ENCODE measurements around the gene UTS2B.
"Not testable (repeated sequence)": the region's sequence is repeated elsewhere in the genome, so short reads cannot be mapped to it uniquely, and the experiment has no call there.

Gene UTS2B

DNA sequence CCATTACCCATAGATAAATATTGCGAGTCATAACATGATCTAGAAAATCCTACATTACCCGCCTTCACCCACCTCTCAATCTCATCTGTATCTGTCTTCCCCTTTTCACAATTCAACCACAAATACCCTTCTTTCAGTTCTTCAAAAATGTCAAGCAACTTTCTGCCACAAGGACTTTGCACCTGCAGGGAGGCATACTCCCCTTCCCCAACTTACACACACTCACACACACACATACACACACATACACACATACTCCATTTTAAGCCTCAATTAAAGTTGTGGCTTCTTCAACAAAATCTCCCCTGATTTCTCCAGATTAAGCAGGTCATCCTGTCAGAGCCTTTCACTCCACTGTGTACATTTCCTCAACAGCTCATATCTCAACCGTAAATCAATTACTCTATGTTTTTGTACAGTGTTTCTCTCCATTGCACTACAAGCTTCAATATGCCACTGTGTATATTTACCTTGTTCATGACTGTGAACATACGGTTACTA is 34.2 kb downstream of the UTS2B start:
- Mint-ChIP-seq H3K27me3 (ENCODE audit: low read depth) (no peaks in the 10 kb centered on the region), H3K4me1 (ENCODE audit: low read depth) (no peaks in the 10 kb centered on the region), H3K4me3 (no peak overlapping the region), H3K9me3 (no peaks in the 10 kb centered on the region), H3K27ac (no peak overlapping the region), H3K36me3 (ENCODE audit: low read depth) (no peaks in the 10 kb centered on the region)
- DNase-seq (ENCODE audit: low spot score) = no peak

DNA sequence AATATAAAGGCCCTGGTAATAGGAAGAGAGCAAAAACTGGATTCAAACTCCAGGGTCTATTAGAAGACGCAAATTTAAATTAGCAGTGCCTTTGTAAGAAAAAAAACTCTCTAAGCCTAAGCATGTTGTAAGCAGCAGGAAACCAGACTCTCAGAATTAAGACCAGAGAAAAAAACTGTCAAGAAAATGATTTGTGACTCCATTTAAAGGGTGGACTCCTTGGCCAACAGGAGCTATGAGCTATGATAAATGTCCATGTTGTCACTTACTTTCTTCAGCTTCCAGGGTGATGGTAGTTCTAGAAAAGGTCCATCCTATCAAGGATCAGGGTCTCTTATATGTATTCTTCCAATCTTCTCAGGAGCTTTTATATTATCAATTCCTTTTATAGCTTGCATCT is 36.0 kb downstream of the UTS2B start:
- Mint-ChIP-seq H3K36me3 (ENCODE audit: low read depth) (no peaks in the 10 kb centered on the region), H3K4me3 (no peak overlapping the region), H3K4me1 (ENCODE audit: low read depth) (peaks cover 9% of the 10 kb centered on the region), H3K9me3 (no peaks in the 10 kb centered on the region), H3K27ac (no peak overlapping the region), H3K27me3 (ENCODE audit: low read depth) (no peaks in the 10 kb centered on the region)
- no peak for DNase-seq (ENCODE audit: low spot score)

DNA sequence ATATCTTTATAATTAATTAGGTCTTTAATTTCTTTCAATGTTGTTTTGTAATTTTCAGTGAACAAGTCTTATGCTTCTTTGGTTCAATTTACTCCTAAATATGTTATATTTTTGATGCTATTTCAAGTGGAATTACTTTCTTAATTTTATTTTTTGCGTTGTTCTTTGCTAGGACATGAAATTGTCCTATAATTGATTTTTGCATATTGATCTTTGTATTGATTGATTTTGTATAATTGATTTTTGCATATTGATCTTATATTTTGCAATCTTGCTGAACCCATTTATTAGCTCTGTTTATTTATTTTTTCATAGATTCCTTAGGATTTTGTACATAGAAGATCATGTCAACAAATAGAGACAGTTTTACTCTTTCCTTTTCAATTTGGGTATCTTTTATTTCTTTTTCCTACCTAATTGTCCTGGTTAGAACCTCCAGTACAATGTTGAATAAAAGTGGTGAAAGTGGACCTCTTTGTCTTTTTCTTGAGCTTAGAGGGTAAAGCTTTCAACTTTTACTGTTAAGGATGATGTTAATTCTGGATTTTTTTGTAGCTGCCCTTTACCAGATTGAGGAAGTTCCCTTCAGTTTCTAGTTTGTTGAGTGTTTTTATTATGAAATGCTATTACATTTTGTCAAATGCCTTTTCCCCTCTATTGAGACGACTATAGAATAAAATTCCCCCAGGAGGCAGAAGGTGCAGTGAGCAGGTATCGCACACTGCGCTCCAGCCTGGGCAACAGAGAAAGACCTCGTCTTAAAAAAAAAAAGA is 37.9 kb downstream of the UTS2B start:
- H3K27me3 Mint-ChIP-seq (ENCODE audit: low read depth) = no peaks in the 10 kb centered on the region
- peaks cover 9% of the 10 kb centered on the region for H3K4me1 Mint-ChIP-seq (ENCODE audit: low read depth)
- no peak overlapping the region for H3K27ac Mint-ChIP-seq
- no peak overlapping the region for H3K4me3 Mint-ChIP-seq
- no peaks in the 10 kb centered on the region for H3K36me3 Mint-ChIP-seq (ENCODE audit: low read depth)
- DNase-seq (ENCODE audit: low spot score) = no peak
- H3K9me3 Mint-ChIP-seq = no peaks in the 10 kb centered on the region

DNA sequence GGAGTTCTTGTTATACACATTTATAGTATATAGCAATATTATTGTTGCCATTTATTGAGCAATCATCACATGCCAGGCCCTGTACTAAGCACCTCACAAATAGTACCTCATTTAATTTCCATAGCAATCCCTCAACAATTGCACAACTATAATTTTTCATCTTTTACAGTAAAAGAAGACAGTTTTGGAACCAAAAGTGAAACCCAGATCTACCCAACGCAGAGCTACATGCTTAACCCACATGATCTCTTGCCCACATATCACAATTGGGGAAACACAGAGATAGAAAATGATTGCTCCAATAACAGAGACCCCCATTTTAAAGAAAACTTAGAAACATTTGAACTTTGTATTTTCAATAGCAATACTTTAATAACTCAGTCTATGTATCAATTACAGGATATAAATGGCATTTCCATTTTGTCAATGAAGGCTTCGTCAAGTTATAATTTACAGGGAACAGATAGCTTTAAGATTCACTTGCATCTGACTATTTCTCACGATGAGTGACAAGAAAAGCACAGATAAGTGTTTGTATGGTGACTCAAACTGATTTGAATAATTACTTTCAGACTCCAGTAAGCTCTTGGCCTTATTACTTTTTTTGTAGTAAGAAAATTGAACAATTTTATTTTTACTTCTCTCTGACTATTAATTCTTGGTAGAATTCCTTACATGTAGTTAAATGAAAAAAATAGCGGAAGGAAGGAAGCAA is 39.9 kb downstream of the UTS2B start:
- no peaks in the 10 kb centered on the region for H3K9me3 Mint-ChIP-seq
- DNase-seq (ENCODE audit: low spot score) = no peak
- no peaks in the 10 kb centered on the region for H3K36me3 Mint-ChIP-seq (ENCODE audit: low read depth)
- peak overlapping the region; percentile 24 for H3K27ac Mint-ChIP-seq
- H3K4me3 Mint-ChIP-seq = peak overlapping the region; percentile 33
- no peaks in the 10 kb centered on the region for H3K27me3 Mint-ChIP-seq (ENCODE audit: low read depth)
- H3K4me1 Mint-ChIP-seq (ENCODE audit: low read depth) = peaks cover 9% of the 10 kb centered on the region

DNA sequence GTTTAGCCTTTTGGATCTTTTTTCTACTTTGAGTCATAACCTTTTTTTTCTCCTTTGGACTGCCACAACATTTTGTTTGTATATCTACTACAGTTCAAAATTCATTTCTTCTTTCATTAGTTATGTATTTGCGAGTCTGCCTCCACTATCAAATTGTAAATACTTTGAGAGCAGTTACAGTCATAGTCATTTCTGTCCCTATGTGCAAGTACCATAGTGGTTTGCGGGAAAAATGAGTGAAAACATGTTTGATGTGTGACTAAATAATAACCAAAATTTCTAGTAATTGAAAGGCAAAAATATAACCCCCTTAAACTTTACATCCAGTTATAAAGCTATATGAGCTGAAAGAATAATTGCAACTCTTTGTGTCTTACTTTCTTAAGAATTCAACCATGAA is 46.9 kb downstream of the UTS2B start:
- Mint-ChIP-seq H3K36me3 (ENCODE audit: low read depth) (no peaks in the 10 kb centered on the region), H3K4me1 (ENCODE audit: low read depth) (no peaks in the 10 kb centered on the region), H3K27me3 (ENCODE audit: low read depth) (no peaks in the 10 kb centered on the region), H3K4me3 (no peak overlapping the region), H3K9me3 (peaks cover 4% of the 10 kb centered on the region), H3K27ac (no peak overlapping the region)
- no peak for DNase-seq (ENCODE audit: low spot score)

DNA sequence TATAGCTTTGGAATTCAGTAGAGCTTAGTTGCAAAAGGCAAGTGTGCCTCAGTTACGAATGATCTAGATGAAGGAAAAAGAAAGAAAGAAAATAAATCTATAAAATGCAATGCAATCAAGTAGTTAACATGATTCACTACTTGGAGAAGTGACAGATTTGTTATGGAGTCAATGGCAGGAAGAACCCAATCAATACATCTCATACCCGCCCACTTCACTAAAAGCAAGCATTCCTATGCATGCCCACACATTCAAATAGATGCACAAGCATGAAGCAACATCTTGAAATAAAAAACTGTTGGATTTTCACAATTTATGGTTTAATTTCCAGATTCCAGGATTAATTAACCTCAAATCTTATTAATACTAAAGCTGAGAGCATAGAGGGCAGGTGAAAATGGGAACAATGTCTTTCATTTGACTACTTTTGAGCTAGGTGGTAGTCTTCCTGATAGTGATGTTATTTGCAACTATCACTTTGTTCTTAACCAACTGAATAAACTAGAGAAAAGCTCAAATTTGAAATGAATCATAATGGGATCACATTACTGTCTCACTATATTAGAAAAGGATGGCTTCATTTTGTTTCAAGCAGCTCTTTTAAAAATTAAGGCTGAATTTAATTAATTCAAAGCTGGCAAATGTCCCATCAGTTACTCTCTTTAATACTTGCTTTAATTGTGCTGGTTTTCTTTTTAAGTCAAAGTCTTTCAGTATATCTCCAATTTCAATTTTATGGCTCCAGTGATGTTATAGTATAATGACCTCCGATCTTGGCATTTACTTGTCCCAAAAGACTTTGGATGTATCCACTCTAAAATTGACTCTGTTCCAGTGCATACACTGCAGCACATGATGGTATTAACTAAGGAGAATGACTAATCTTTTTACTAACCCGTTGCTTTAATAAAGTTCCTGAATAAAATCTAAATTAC is 47.8 kb downstream of the UTS2B start:
- no peak overlapping the region for H3K4me3 Mint-ChIP-seq
- no peaks in the 10 kb centered on the region for H3K27me3 Mint-ChIP-seq (ENCODE audit: low read depth)
- H3K9me3 Mint-ChIP-seq = peaks cover 4% of the 10 kb centered on the region
- DNase-seq (ENCODE audit: low spot score) = no peak
- H3K27ac Mint-ChIP-seq = no peak overlapping the region
- no peaks in the 10 kb centered on the region for H3K36me3 Mint-ChIP-seq (ENCODE audit: low read depth)
- H3K4me1 Mint-ChIP-seq (ENCODE audit: low read depth) = no peaks in the 10 kb centered on the region

DNA sequence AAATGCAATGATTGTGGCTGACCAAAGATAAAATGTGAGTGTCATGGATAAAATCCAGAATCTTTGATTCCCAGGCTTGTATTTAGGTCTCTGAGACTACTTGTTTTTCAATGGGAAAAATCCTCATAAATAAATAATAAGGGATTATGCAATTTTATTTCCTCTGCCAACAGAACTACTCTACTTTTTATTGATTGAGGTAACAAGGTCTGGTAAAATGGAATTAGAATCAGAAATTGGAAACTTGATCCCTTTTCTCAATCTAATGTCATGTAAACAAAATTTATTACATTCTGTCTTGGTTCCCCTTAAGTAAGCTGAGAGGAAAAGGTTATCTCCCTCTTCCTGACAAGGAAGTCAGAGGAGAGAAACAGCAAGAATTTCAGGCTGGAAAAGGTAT is 49.4 kb downstream of the UTS2B start:
- no peaks in the 10 kb centered on the region for H3K4me1 Mint-ChIP-seq (ENCODE audit: low read depth)
- no peaks in the 10 kb centered on the region for H3K36me3 Mint-ChIP-seq (ENCODE audit: low read depth)
- H3K27me3 Mint-ChIP-seq (ENCODE audit: low read depth) = no peaks in the 10 kb centered on the region
- H3K4me3 Mint-ChIP-seq = no peak overlapping the region
- H3K27ac Mint-ChIP-seq = no peak overlapping the region
- no peak for DNase-seq (ENCODE audit: low spot score)
- peaks cover 4% of the 10 kb centered on the region for H3K9me3 Mint-ChIP-seq

DNA sequence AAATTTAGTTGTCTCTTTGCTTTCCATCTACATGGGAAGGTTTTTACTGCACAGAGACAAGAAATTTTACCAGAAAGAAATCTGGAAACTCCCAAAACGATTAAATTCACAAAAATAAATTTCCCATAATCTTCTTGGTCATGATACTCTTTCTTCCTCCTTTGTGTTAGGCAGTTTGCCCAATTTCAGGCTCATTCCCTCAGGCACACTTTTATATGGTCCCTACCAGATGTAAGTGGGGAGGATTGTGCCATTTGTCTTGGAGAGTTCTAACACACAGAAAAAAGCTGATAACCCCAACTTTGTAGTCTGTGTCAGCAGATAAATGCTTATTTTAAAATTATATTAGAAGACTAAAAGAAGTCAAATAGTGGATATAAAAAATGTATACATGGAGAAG is 50.2 kb downstream of the UTS2B start:
- H3K9me3 Mint-ChIP-seq = peaks cover 1% of the 10 kb centered on the region
- H3K4me1 Mint-ChIP-seq (ENCODE audit: low read depth) = no peaks in the 10 kb centered on the region
- no peaks in the 10 kb centered on the region for H3K36me3 Mint-ChIP-seq (ENCODE audit: low read depth)
- H3K4me3 Mint-ChIP-seq = no peak overlapping the region
- no peak overlapping the region for H3K27ac Mint-ChIP-seq
- H3K27me3 Mint-ChIP-seq (ENCODE audit: low read depth) = no peaks in the 10 kb centered on the region
- no peak for DNase-seq (ENCODE audit: low spot score)

DNA sequence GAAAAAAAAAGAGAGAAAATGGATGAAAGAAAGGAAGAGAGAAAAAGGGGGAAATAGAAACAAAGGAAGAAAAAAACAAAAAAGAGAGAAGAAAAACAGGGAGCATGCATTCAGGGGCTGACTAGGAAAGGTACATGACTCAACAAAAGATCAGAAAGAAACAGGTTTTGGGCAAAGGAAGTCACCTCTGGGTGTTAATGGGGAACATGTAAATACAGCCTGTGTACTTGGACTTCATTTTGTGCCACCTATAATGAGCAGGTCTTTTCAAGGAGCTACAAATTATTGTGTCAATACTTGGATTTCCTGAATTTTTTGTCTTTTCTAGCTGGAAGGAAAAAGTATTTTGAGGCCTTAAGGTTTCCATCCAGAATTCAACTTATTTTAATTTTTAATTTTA is 54.6 kb downstream of the UTS2B start:
- no peak for DNase-seq (ENCODE audit: low spot score)
- no peak overlapping the region for H3K4me3 Mint-ChIP-seq
- H3K36me3 Mint-ChIP-seq (ENCODE audit: low read depth) = no peaks in the 10 kb centered on the region
- H3K4me1 Mint-ChIP-seq (ENCODE audit: low read depth) = no peaks in the 10 kb centered on the region
- H3K27me3 Mint-ChIP-seq (ENCODE audit: low read depth) = no peaks in the 10 kb centered on the region
- H3K9me3 Mint-ChIP-seq = no peaks in the 10 kb centered on the region
- H3K27ac Mint-ChIP-seq = no peak overlapping the region

DNA sequence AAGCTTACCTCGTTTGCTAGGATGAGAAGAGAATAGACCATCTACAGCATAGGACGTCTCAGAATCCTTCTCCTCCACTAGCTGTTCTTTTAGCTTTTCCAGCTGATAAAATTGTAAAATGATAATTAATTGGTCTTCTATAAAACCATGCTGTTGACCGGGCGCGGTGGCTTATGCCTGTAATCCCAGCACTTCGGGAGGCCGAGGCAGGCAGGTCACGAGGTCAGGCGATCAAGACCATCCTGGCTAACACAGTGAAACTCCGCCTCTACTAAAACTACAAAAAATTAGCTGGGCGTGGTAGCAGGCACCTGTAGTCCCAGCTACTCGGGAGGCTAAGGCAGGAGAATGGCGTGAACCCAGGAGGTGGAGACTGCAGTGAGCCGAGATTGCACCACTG is 55.1 kb downstream of the UTS2B start:
- H3K27me3 Mint-ChIP-seq (ENCODE audit: low read depth); H3K4me3 Mint-ChIP-seq; H3K4me1 Mint-ChIP-seq (ENCODE audit: low read depth); DNase-seq (ENCODE audit: low spot score); H3K9me3 Mint-ChIP-seq; H3K36me3 Mint-ChIP-seq (ENCODE audit: low read depth); H3K27ac Mint-ChIP-seq: not testable (repeated sequence)

DNA sequence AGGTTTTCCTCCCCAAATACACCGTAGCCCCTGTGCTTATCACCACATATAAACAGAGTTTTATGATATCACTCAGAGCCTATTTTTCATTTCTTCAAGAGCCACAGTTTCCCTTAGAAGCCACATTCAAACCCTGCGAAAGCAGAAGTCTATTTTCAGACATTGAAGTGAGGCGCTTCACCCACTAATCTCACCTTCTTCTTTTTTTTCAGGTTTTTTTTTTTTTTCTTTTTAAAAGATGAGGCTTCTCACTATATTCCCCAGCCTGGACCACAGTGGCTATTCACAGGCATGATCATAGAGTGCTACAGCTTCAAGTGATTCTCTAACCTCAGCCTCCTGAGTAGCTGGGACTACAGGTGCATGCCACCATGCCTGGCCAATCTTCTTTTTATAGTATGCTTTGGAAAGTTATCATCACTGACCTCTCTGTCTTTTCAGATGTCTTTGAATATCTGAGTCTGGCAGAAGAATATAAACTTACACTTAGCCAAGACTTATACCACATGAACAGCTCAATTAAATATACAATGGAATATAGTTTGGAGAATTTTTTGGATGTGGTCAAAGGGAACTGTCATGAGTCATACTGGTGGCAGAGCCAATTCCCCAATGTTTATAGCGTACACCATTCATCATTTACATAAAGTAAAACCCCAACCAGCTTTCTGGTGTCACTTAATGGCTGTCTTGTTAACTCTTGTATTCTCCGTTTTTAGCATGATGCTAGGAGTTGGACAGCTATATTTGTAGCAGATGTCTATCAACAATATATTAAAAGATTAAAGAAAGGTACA is 60.8 kb downstream of the UTS2B start:
- H3K9me3 Mint-ChIP-seq = no peaks in the 10 kb centered on the region
- no peak for DNase-seq (ENCODE audit: low spot score)
- no peak overlapping the region for H3K27ac Mint-ChIP-seq
- no peaks in the 10 kb centered on the region for H3K4me1 Mint-ChIP-seq (ENCODE audit: low read depth)
- H3K27me3 Mint-ChIP-seq (ENCODE audit: low read depth) = no peaks in the 10 kb centered on the region
- no peak overlapping the region for H3K4me3 Mint-ChIP-seq
- no peaks in the 10 kb centered on the region for H3K36me3 Mint-ChIP-seq (ENCODE audit: low read depth)

DNA sequence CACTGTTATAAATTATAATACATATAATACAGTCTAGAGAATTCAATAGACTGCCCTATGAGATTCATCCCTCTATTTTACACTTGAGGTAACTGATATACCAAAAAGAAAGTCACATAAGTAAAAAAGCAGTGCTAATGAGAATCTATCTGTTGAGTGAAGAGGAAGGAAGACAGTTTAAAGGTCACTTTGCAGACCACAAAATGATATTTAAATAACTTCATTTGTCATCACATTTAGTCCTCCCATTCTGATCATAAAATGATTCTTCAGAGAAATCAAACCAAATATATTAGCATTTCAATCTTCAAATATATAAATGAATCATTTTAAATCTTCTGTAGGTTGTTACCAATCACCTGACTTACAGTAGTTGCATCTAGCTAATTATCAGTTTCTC is 61.6 kb downstream of the UTS2B start:
- H3K27me3 Mint-ChIP-seq (ENCODE audit: low read depth) = peaks cover 2% of the 10 kb centered on the region
- H3K4me1 Mint-ChIP-seq (ENCODE audit: low read depth) = no peaks in the 10 kb centered on the region
- H3K9me3 Mint-ChIP-seq = no peaks in the 10 kb centered on the region
- no peak for DNase-seq (ENCODE audit: low spot score)
- H3K36me3 Mint-ChIP-seq (ENCODE audit: low read depth) = no peaks in the 10 kb centered on the region
- H3K27ac Mint-ChIP-seq = no peak overlapping the region
- no peak overlapping the region for H3K4me3 Mint-ChIP-seq

DNA sequence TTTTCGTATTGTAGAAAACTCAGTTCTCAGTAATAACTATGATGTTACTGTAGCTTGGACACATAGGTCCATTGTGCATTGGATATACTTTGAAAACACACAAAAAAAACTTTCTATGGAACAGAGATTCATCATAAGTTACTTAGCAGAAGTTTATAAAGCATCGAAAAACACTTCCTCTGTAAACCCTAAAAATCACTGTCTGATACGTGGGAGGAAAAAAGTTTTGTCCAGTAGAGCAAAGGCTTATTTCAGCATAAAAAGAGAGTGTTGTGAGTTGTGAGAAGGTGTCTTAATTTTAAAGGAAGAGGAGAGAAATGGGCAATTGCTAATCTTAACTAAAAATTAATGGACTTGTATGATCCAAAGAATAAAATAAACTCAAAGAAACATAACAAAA is 66.5 kb downstream of the UTS2B start:
- no peaks in the 10 kb centered on the region for H3K9me3 Mint-ChIP-seq
- no peaks in the 10 kb centered on the region for H3K36me3 Mint-ChIP-seq (ENCODE audit: low read depth)
- DNase-seq (ENCODE audit: low spot score) = no peak
- H3K4me3 Mint-ChIP-seq = no peak overlapping the region
- peaks cover 2% of the 10 kb centered on the region for H3K27me3 Mint-ChIP-seq (ENCODE audit: low read depth)
- no peaks in the 10 kb centered on the region for H3K4me1 Mint-ChIP-seq (ENCODE audit: low read depth)
- no peak overlapping the region for H3K27ac Mint-ChIP-seq

All from T-helper 2 cell treated with Interferon-gamma antibody and Interleukin-4, amounts not matched to agents 5 μg/mL and 100 μg/mL, for 36 hours (primary cell).